Skeletal muscle tissue (tissue), 4 donors: ENCODE data around the gene CHST6. TPM values are rescaled to one million over a fixed set of nuclear protein-coding genes. Genes with fewer than 3 reads are reported as not detected.
"Not testable (repeated sequence)": the region's sequence is repeated elsewhere in the genome, so short reads cannot be mapped to it uniquely, and the experiment has no call there.

Experiments
- H3K27ac ChIP-seq: one replicate; pipeline ENCODE4 v1.7.0; 2013; ENCODE audit warnings: mild to moderate bottlenecking, low read depth, low read length, inconsistent platforms
- H3K27me3 ChIP-seq, 3 donors: one replicate each; pipeline ENCODE4 v1.7.0; 2013; ENCODE audit warnings: low read length in 3 of 3; ENCODE audit not compliant: control insufficient read depth in 3 of 3, insufficient read depth in 3 of 3
- H3K36me3 ChIP-seq, 3 donors: one replicate each; pipeline ENCODE4 v1.7.0; 2013; ENCODE audit warnings: low read length in 3 of 3; ENCODE audit not compliant: control insufficient read depth in 3 of 3, insufficient read depth in 3 of 3
- H3K4me1 ChIP-seq, 3 donors: one replicate each; pipeline ENCODE4 v1.7.0; 2013; ENCODE audit warnings: low read length in 3 of 3, mild to moderate bottlenecking in 3 of 3; ENCODE audit not compliant: control insufficient read depth in 3 of 3, insufficient read depth in 3 of 3
- H3K4me3 ChIP-seq, 3 donors: one replicate each; pipeline ENCODE4 v1.7.0; 2013; ENCODE audit warnings: low read length in 3 of 3
- H3K9ac ChIP-seq, 3 donors: one replicate each; pipeline ENCODE4 v1.7.0; 2013; ENCODE audit warnings: low read length in 3 of 3, mild to moderate bottlenecking in 3 of 3, moderate library complexity in 2 of 3, low read depth in 1 of 3
- H3K9me3 ChIP-seq, 3 donors: one replicate each; pipeline ENCODE4 v1.7.0; 2013; ENCODE audit warnings: low read length in 3 of 3; ENCODE audit not compliant: control insufficient read depth in 3 of 3
- total RNA-seq: library from RNA; depleted of rRNA; stranded (reverse); fragments of >200 nt; gene quantifications from one replicate; pipeline ENCODE4 v1.2.3, GENCODE V29; 2014
- donor health status: Osteomylitis.

Gene CHST6
- 2.1 TPM for total RNA-seq

GRCh38 chr16:75495076-75495674, at the start of gene CHST6:
Gene CHST6 (minus strand): TSS chr16:75495441. CDS start chr16:75479828, 15,613 bp downstream.
- H3K9ac ChIP-seq: peak within 1 kb of the TSS; percentile 23 to 43 (median 33)
- peak within 1 kb of the TSS; percentile 58 to 64 (median 60) for H3K4me3 ChIP-seq
- H3K27ac ChIP-seq: no peak within 1 kb of the TSS
- peaks cover 17 to 25% (median 20%) of the 10 kb centered on the region in 3 donors for H3K27me3 ChIP-seq
- H3K4me1 ChIP-seq: peaks cover 2 to 11% (median 7%) of the 10 kb centered on the region in 3 donors
- H3K9me3 ChIP-seq: no peaks in the 10 kb centered on the region
- no peaks in the 10 kb centered on the region for H3K36me3 ChIP-seq

- H3K27me3 ChIP-seq, H3K9ac ChIP-seq, H3K9me3 ChIP-seq, H3K36me3 ChIP-seq, H3K27ac ChIP-seq, H3K4me1 ChIP-seq, H3K4me3 ChIP-seq: not testable (repeated sequence)
Observed at GRCh38 chr16:75542462-75542861, 47.2 kb upstream of the CHST6 start.

GRCh38 chr16:75541236-75541635, 46.0 kb upstream of the CHST6 start:
- no peaks in the 10 kb centered on the region for H3K9me3 ChIP-seq
- peaks cover 0 to 8% (median 3%) of the 10 kb centered on the region in 3 donors for H3K36me3 ChIP-seq
- H3K9ac ChIP-seq: no peak overlapping the region
- no peak overlapping the region for H3K4me3 ChIP-seq
- H3K27me3 ChIP-seq: no peaks in the 10 kb centered on the region
- H3K27ac ChIP-seq: no peak overlapping the region
- no peaks in the 10 kb centered on the region for H3K4me1 ChIP-seq

GRCh38 chr16:75538882-75539565, 43.8 kb upstream of the CHST6 start:
- not testable (repeated sequence) for H3K9ac ChIP-seq, H3K27ac ChIP-seq

GRCh38 chr16:75537776-75538175, 42.5 kb upstream of the CHST6 start:
- Histone ChIP-seq H3K9me3 (no peaks in the 10 kb centered on the region), H3K27ac (no peak overlapping the region)

More at GRCh38 chr16:75538882-75539565, 43.8 kb upstream of the CHST6 start:
- H3K27me3 ChIP-seq, H3K4me3 ChIP-seq, H3K36me3 ChIP-seq, H3K9me3 ChIP-seq, H3K4me1 ChIP-seq: not testable (repeated sequence)

GRCh38 chr16:75535901-75536300, 40.7 kb upstream of the CHST6 start, which contains the start of gene CHST5:
Gene CHST5 (minus strand): TSS chr16:75536108. CDS start chr16:75530384, 5,724 bp downstream.
- Histone ChIP-seq H3K9ac (no peak within 1 kb of the TSS), H3K36me3 (peaks cover 0 to 2% (median 0%) of the 10 kb centered on the region in 3 donors), H3K9me3 (no peaks in the 10 kb centered on the region), H3K27ac (no peak within 1 kb of the TSS), H3K4me3 (no peak within 1 kb of the TSS), H3K27me3 (no peaks in the 10 kb centered on the region), H3K4me1 (no peaks in the 10 kb centered on the region)

More at GRCh38 chr16:75537776-75538175, 42.5 kb upstream of the CHST6 start:
- Histone ChIP-seq H3K27me3 (no peaks in the 10 kb centered on the region), H3K36me3 (no peaks in the 10 kb centered on the region), H3K4me1 (no peaks in the 10 kb centered on the region), H3K4me3 (no peak overlapping the region), H3K9ac (no peak overlapping the region)

GRCh38 chr16:75535211-75535843, 40.1 kb upstream of the CHST6 start:
- no peak overlapping the region for H3K27ac ChIP-seq
- H3K9me3 ChIP-seq: no peaks in the 10 kb centered on the region
- no peak overlapping the region for H3K4me3 ChIP-seq
- peaks cover 0 to 2% (median 0%) of the 10 kb centered on the region in 3 donors for H3K36me3 ChIP-seq
- no peak overlapping the region for H3K9ac ChIP-seq
- H3K27me3 ChIP-seq: no peaks in the 10 kb centered on the region
- H3K4me1 ChIP-seq: no peaks in the 10 kb centered on the region

- H3K36me3 ChIP-seq: peaks cover 0 to 2% (median 0%) of the 10 kb centered on the region in 3 donors
- H3K9ac ChIP-seq: no peak overlapping the region
- no peaks in the 10 kb centered on the region for H3K27me3 ChIP-seq
- no peaks in the 10 kb centered on the region for H3K4me1 ChIP-seq
- H3K4me3 ChIP-seq: no peak overlapping the region
- H3K27ac ChIP-seq: no peak overlapping the region
- no peaks in the 10 kb centered on the region for H3K9me3 ChIP-seq
Observed at GRCh38 chr16:75534560-75535205, 39.4 kb upstream of the CHST6 start.

GRCh38 chr16:75532791-75533190, 37.5 kb upstream of the CHST6 start:
- H3K9ac ChIP-seq: no peak overlapping the region
- no peaks in the 10 kb centered on the region for H3K4me1 ChIP-seq
- no peaks in the 10 kb centered on the region for H3K27me3 ChIP-seq
- no peaks in the 10 kb centered on the region for H3K9me3 ChIP-seq
- H3K27ac ChIP-seq: no peak overlapping the region
- H3K4me3 ChIP-seq: no peak overlapping the region
- peaks cover 0 to 2% (median 0%) of the 10 kb centered on the region in 3 donors for H3K36me3 ChIP-seq
